ENCODE measurements around the gene ZNF407. TPM values are rescaled to one million over a fixed set of nuclear protein-coding genes. Genes with fewer than 3 reads are reported as not detected.

ZNF407 gene
- polyA plus RNA-seq, 1 donor = 5.8 TPM

DNA sequence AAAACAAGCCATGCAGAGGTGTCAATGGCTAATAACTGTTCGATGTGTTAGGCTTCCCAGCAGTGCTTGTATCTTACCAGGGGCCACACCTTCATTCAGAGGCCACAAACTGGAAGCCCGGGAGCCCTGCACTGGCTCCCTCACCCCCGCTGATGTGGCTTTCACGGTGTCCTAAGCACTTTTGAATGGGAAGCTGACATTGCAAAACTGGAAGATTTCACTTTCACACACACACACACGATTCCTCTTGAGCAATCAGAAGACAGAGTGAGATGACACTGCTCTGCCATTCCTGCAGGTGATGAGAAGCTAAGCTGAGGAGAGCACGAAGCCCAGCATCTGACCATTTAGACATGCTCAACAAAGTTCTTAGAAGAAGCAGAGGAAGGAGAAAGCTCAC lies 8.6 kb upstream of the ZNF407 start:
- no peak for DNase-seq (ENCODE audit: low read depth)

DNA sequence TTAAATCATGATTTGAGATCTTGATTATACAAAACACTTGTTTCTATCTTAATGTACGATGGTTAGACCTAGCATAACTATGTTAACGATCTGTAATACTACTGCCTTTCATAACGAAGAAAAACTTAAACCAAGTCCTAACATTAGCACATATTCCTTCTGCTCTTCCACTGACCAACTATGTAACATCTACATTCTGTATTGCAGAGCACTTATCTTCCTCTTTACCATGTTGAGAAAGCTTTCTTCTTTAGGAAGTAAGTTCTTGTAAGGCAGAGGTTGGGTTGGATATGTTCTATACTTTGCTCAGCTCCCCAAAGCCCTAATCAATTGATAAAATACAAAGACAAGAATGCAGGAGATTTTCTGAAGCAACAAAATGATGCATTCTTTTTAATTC lies 7.9 kb upstream of the ZNF407 start:
- no peak for DNase-seq (ENCODE audit: low read depth)

- DNase-seq (ENCODE audit: low read depth) = no peak
Measured at GRCh38 chr18:74590671-74591070, 7.0 kb upstream of the ZNF407 start.

- DNase-seq (ENCODE audit: low read depth) = no peak
Measured at GRCh38 chr18:74595431-74595830, 2.2 kb upstream of the ZNF407 start.

DNA sequence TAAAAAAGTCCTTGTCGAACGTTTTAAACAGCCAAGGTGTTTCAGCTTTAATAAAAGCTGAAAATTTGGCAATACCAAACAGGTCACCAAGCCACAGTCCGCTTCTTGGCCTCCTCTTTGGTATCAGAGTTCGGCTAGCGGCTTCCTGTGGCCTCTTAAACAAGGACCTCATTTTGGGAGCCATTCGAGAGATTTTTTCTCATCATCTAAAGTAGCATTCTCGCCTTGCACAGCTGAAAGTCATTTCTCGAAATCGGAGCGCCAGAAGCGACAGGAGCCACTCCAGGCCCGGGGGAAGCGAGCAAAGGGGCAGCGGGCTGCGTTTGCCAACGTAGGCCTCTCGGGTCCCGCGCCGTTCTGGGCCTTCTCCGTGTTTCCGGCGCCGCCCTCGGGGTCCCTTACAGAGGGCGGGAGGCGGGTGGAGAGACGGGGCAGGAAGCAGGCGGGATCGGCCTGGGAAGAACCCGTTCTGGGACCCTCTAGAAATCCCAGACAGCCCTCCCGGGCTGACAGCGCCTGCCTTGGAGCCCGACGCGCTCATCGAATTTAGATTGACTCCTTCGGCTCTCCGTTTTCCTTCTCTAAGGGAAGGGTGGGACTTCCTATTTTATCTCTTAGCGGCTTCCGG lies 522 bp upstream of the ZNF407 start:
- DNase-seq (ENCODE audit: low read depth) = peak; percentile 53

DNA sequence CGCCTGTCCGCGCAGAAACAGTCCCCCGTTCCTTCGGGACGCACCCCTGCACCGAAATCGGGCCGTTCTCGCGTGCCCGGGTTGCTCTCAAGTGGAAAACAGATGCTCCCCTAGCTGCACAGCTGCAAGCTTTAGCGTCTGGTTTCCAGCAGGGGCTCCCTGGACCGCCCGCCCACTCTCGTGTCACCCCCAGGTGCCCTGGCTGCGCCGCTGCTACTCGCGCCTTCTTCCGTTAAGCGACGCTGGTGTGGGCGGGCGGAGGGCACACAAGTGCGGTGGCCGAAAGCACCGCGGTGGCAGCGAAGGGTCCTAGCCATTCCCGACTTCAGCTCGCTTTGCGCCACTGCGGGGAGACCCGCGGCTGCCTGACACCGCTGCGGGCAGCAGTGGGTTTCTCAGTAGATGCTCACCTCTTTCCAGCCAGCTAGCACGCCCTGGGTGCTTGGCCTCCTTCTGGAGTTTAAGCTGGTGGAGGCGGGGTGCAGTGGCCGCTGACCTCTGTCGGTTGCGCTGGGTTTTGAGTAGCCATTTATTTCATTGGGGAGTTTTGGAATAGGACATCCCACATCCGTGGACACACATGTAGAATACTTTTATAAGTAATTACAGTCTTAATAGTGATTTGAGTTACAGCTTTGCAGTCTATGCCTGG lies 806 bp downstream of the ZNF407 start:
- no peak for DNase-seq (ENCODE audit: low read depth)

GRCh38 chr18:74604361-74604760 lies 6.7 kb downstream of the ZNF407 start:
- no peak for DNase-seq (ENCODE audit: low read depth)

DNA sequence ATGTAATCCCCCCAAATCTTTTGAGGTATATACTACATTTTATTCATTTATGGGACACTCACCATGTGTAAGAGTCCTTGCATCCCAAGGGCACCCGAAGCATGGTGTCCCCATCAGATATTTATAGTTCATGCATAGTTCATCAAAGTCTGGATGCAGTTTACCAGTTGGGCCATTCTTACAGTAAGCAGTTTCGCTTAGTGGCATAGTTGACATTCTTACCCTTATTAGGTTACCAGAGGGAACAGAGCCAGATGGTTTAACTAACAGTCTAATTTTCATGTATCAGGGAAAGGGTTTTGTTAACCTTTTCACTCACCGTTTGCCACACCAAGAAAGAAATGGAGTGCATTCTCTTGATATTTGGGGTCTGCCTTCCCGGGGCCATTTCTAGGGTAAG lies 7.1 kb downstream of the ZNF407 start:
- DNase-seq (ENCODE audit: low read depth) = no peak

DNA sequence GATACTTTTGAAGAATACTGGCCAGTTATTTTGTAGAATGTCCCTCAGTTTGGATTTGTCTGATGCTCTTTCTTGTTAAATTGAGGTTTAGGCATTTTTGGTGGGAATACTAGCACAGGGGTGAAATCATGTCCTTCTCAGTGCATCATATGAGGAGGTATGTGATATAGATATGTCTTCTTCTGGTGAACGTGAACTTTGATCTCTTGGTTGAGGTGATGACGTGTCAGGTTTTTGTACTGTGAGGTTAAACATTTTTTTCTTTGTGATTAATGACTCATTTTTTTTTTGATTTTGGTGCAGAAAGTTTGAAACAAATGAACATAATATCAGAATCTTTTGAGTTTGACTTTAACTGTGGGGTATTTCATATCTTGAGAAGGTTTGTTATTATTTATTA lies 11.0 kb downstream of the ZNF407 start:
- no peak for DNase-seq (ENCODE audit: low read depth)

DNA sequence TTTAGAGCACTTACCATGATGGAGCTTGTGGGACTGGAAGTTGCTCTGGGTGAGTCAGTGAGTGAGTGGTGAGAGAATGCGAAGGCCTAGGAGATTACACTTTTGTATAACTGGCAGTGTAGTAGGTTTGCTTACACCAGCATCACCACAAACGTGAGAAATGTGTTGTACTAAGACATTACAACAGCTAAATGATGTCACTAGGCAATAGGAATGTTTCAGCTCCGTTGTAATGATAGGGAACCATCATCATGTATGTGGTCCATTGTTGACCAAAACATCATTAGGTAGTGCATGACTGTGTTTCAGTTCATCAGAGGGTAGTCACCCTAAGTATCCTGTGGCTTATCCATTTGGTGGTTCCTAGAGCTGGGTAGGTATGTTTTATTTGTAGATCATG lies 11.9 kb downstream of the ZNF407 start:
- DNase-seq (ENCODE audit: low read depth) = no peak

GRCh38 chr18:74610051-74610615 lies 12.5 kb downstream of the ZNF407 start:
- no peak for DNase-seq (ENCODE audit: low read depth)

- no peak for DNase-seq (ENCODE audit: low read depth)
Measured at GRCh38 chr18:74610860-74611259, 13.2 kb downstream of the ZNF407 start.

GRCh38 chr18:74611765-74612164 lies 14.1 kb downstream of the ZNF407 start:
- no peak for DNase-seq (ENCODE audit: low read depth)

- no peak for DNase-seq (ENCODE audit: low read depth)
Measured at GRCh38 chr18:74613381-74613780, 15.7 kb downstream of the ZNF407 start.

GRCh38 chr18:74616494-74616893 lies 18.8 kb downstream of the ZNF407 start:
- DNase-seq (ENCODE audit: low read depth) = no peak

- DNase-seq (ENCODE audit: low read depth) = no peak
Measured at GRCh38 chr18:74617486-74617885, 19.8 kb downstream of the ZNF407 start.

DNA sequence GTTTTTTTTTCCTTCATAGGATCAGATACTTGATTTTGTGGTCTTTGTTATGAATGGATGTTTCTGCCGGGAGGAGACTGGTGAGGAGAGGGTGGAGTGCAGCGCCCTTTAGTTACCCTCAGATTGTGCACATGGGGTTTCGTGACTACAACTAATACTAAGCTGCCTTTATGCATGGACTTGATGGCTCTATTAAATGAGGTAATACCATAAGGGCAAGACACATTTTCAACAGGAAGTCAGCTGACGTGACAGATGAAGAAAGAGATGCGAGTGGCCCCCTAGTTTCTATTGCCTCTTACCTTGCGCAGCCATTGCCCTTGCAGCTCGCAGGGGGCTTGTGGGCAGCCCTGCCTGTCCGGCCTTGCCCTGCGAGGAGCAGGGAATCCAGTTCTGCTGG lies 24.4 kb downstream of the ZNF407 start:
- DNase-seq (ENCODE audit: low read depth) = no peak

DNA sequence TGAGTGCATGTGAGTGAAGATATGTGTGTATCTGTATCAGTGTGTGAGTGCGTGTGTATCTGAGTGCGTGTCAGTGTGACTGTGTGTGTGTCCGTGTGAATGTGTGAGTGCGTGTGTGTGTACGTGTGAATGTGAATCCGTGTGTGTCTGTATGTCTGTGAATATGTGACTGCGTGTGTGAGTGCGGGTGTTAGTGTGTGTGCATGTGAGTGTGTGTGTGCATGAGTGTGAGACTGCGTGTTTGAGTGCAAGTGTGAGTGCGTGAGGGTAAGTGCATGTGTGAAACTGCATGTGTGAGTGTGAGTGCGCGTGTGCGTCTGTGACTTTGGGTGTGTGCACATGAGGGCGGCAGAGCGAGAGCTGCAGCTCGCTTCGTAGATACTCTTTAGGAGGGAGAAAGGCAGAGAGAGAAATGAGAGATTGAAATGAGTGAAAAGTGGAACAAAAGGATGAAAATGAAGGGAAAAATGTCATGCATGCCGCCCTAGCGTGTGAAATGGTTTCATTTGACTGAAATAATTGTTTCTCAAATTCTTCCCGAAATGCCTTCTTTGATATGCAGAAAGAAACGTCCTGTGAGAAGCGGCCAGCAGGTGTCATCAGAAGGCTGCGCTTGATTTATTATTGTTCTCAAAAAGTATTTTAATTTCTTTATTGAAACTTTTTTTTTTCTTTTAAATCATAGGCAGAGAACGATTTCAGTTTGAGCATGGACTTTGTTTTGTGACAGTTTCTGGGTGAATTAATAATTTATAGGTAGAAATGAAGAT lies 25.6 kb downstream of the ZNF407 start:
- DNase-seq (ENCODE audit: low read depth) = no peak

- no peak for DNase-seq (ENCODE audit: low read depth)
Measured at GRCh38 chr18:74624466-74624865, 26.8 kb downstream of the ZNF407 start.

DNA sequence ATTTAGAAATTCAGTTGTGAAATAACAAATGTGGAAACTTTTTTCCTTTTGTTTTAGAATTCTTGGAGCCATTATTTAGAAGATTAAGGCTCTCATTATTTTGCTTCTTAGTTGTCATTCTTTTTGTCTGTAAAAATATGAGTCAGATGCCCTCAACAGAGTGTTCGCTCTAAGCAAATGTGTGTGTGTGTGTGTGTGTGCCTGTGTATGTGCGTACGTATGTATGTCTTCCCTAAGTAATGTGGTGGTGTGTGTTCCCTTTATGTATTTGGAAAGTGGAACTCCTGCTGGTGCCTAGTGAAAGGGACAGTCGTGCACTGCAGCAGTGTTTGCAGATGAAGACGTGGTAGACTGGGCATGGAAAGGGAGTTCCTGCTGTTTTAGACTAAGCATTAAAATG lies 27.5 kb downstream of the ZNF407 start:
- no peak for DNase-seq (ENCODE audit: low read depth)

DNA sequence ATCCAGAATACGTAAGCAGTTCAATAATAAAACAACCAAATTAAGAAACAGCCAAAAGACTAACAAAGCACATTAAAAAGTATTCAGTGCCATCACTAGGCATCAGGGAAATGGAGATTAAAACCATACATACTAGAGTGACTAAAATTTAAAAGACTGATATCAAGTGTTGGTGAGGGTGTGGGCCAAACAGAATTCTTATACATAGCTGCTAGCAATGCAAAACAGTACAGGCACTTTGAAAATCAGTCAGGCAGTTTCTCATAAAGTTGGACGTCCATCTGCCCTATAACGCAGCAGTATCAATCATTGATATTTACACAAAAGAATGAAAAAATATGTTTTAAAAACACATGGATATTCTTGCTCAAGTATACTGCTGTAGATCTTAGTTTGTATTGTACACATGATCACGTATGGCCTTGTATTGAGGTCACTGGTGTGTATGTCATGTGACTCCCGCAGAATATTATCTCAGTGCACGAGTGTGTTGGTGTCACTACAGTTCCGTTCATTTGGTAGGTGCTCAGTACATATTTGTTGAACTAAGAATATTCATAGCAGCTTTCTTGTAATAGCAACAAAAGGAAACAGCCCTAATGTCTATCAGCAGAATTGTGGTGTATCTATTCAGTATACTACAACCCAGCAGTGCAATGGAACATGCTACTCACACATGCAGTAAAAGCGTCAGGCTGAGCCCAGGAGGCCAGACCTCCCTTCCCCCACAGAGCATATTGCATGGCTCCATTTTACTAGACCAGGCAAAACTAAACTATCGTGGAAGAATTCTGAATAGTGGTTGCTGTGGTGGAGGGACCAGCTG lies 28.6 kb downstream of the ZNF407 start:
- no peak for DNase-seq (ENCODE audit: low read depth)

DNA sequence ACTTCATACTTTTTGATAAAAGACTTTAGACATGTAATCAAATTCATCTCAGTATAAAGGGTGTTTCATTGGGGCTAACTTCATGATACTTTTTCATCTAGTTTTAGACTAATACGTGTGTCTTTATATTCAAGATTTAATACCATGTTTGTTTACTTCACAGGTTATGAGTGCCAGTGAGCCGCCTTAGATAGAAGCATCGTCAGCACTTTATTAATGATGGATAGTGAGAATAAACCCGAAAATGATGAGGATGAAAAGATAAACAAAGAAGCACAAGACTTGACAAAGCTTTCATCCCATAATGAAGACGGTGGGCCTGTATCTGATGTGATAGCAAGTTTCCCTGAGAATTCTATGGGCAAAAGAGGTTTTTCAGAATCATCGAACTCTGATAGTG lies 33.1 kb downstream of the ZNF407 start:
- no peak for DNase-seq (ENCODE audit: low read depth)

Data from forelimb muscle (tissue), 1 donor.